Activated naive CD8-positive, alpha-beta T cell treated with anti-CD3 and anti-CD28 coated beads, Interleukin-2, amount 50 U/mL, for 24 hours (primary cell): ENCODE measurements around the gene POLR2C.
"Not testable (repeated sequence)": the region's sequence is repeated elsewhere in the genome, so short reads cannot be mapped to it uniquely, and the experiment has no call there.

Experiments
- ATAC-seq: fragments of 150-1000 bp; cut with Tn5 transposase; one replicate; pipeline ENCODE4 v1.10.0; 2021
- DNase-seq: peaks from one replicate; pipeline ENCODE4 v3.0.0; 2021
- H3K27ac Mint-ChIP-seq: one replicate; pipeline ENCODE4 v1.8.0; 2021; ENCODE audit warnings: mild to moderate bottlenecking, mixed read lengths
- H3K27me3 Mint-ChIP-seq: one replicate; pipeline ENCODE4 v1.8.0; 2021; ENCODE audit warnings: mixed read lengths
- H3K36me3 Mint-ChIP-seq: one replicate; pipeline ENCODE4 v1.8.0; 2021; ENCODE audit warnings: low read depth, mixed read lengths
- H3K4me1 Mint-ChIP-seq: one replicate; pipeline ENCODE4 v1.8.0; 2021; ENCODE audit warnings: mixed read lengths
- H3K4me3 Mint-ChIP-seq: one replicate; pipeline ENCODE4 v1.8.0; 2021; ENCODE audit warnings: mild to moderate bottlenecking, moderate library complexity, mixed read lengths
- H3K9me3 Mint-ChIP-seq: one replicate; pipeline ENCODE4 v1.8.0; 2021; ENCODE audit warnings: mixed read lengths

The POLR2C gene

DNA sequence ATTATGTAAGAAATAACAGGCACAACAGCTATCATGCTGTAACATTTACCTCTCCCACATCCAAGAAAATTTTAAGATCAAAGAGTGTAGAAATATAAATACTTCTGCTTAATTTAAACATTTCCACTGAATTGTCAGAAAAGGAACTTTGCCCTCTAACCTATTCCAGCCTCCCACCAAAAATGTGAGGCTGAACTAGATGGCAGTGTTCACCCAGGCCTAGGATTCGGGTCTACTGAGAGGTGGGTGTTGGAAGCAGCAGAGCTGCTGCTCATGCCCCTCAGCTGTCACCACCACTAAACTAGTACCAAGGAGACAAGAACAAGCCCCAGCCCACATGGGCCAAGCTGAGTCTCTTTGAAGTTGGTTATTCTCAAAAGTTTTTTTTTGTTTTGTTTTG lies 26.6 kb upstream of the POLR2C start:
- ATAC-seq, result no peak
- peaks cover 65% of the 10 kb centered on the region for H3K36me3 Mint-ChIP-seq
- H3K27ac Mint-ChIP-seq, result no peak overlapping the region
- H3K4me3 Mint-ChIP-seq, result no peak overlapping the region
- DNase-seq, result no peak
- no peaks in the 10 kb centered on the region for H3K27me3 Mint-ChIP-seq
- H3K9me3 Mint-ChIP-seq, result peaks cover 8% of the 10 kb centered on the region
- peaks cover 25% of the 10 kb centered on the region for H3K4me1 Mint-ChIP-seq

GRCh38 chr16:57439947-57440346 lies 22.5 kb upstream of the POLR2C start:
- Mint-ChIP-seq H3K9me3 (peaks cover 15% of the 10 kb centered on the region), H3K4me1 (peaks cover 19% of the 10 kb centered on the region), H3K36me3 (peaks cover 59% of the 10 kb centered on the region)
- H3K4me3 Mint-ChIP-seq, H3K27ac Mint-ChIP-seq, ATAC-seq, DNase-seq, H3K27me3 Mint-ChIP-seq: not testable (repeated sequence)

DNA sequence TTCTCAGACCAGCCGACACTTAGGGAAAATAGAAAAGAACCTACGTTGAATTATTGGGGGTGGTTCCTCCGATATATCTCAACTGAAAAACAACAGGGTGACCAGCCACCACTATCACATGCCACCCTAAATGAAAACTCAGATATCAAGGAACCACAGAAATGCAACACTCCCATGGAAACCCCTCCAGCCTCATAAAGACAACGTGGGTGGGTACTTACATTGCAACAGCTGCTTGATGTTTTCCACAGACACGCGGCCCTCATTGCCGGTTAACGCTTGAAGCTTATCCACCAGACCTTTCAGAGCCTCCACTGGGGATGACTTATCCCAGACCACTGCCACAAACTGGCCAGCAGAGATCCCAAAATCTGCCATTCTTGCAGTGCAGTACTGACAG lies 21.9 kb upstream of the POLR2C start:
- H3K27ac Mint-ChIP-seq, ATAC-seq, H3K4me3 Mint-ChIP-seq, DNase-seq, H3K27me3 Mint-ChIP-seq: not testable (repeated sequence)
- Mint-ChIP-seq H3K9me3 (peaks cover 15% of the 10 kb centered on the region), H3K36me3 (peaks cover 57% of the 10 kb centered on the region), H3K4me1 (peaks cover 22% of the 10 kb centered on the region)

DNA sequence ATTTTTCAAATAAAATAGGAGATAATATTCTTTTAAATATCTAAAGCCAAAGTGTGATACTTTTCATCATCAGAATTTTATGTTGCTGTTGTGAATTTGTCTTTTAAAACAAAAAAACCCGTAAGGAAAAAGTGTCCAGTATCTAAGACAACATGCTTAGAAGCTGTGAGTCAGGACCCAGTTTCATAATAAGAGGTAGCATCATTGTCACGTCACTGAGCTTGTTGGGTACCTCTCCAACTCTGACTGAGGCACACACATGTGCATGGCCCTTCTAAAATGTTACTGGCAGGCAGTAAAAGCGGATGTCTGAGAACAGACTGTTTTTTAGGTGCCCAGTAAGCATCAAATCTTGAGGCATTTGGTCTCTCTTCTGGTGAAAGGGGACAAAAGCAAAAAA lies 17.8 kb upstream of the POLR2C start:
- no peak for DNase-seq
- H3K9me3 Mint-ChIP-seq, result peaks cover 15% of the 10 kb centered on the region
- peaks cover 45% of the 10 kb centered on the region for H3K4me1 Mint-ChIP-seq
- H3K36me3 Mint-ChIP-seq, result peaks cover 40% of the 10 kb centered on the region
- peak overlapping the region; percentile 28 for H3K4me3 Mint-ChIP-seq
- H3K27ac Mint-ChIP-seq, result no peak overlapping the region
- no peaks in the 10 kb centered on the region for H3K27me3 Mint-ChIP-seq
- no peak for ATAC-seq

DNA sequence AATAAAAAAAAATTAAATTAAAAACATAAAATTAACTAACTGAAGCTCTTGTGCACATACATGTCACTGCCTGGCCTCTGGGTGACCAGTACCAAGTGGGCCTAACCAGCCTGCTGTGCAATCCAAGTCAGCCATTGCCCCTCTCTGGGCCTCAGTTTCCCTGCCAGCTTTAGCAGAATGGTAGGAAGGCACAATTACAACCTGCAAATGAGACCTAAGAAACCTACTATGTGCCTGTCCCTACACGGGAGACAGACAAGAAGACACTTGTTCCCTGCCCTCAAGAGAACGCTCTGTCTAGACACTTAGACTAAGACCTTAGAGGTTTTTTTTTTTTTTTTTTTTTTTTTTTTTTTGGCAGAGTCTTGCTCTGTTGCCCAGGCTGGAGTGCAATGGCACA lies 17.0 kb upstream of the POLR2C start:
- ATAC-seq (no peak), DNase-seq (no peak)
- H3K4me1 Mint-ChIP-seq, result peaks cover 45% of the 10 kb centered on the region
- no peaks in the 10 kb centered on the region for H3K27me3 Mint-ChIP-seq
- H3K36me3 Mint-ChIP-seq, result peaks cover 32% of the 10 kb centered on the region
- H3K9me3 Mint-ChIP-seq, result peaks cover 10% of the 10 kb centered on the region
- peak overlapping the region; percentile 94 for H3K4me3 Mint-ChIP-seq
- H3K27ac Mint-ChIP-seq, result no peak overlapping the region

DNA sequence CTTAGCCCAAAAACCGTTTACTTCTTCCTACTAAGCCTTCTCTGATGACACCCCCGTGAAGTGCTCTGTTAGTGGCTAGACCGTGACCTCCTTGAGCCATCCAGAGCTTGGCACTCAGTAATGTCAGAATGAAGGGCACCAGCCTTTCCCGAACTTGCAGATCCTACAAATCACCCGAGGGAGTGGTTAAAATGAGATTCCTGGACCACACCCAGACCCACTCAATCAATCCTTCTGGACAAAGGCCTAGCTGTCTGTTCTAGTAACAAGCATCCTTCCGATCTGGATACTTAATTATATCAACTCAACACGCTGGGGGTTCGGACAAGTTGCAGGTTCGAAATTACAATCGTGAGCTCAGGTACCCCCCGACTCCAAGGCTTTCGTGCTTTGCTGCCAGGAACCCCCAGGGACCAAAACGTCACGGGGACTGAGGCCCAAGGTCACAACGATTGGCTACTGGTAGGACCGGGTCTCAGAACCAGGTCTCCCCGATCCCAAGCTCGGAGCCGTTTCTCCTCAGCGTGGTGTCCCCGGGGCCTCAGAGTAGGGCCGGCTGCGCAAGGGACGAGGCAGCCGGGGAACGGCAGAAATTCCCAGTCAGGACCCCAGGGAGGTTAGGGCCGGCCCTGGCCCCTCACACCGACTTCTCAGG lies 15.8 kb upstream of the POLR2C start:
- Mint-ChIP-seq H3K9me3 (peaks cover 2% of the 10 kb centered on the region), H3K27me3 (no peaks in the 10 kb centered on the region), H3K4me1 (peaks cover 43% of the 10 kb centered on the region), H3K4me3 (peak overlapping the region; percentile 94), H3K27ac (peak overlapping the region; percentile 89), H3K36me3 (peaks cover 21% of the 10 kb centered on the region)
- DNase-seq (peak; percentile 30), ATAC-seq (peak; percentile 30)

- DNase-seq (peak; percentile 92), ATAC-seq (peak; percentile 99)
- H3K4me3 Mint-ChIP-seq, result peak within 1 kb of the TSS; percentile 94
- no peaks in the 10 kb centered on the region for H3K27me3 Mint-ChIP-seq
- peaks cover 21% of the 10 kb centered on the region for H3K36me3 Mint-ChIP-seq
- H3K9me3 Mint-ChIP-seq, result no peaks in the 10 kb centered on the region
- peaks cover 43% of the 10 kb centered on the region for H3K4me1 Mint-ChIP-seq
- H3K27ac Mint-ChIP-seq, result peak within 1 kb of the TSS; percentile 89
Measured at GRCh38 chr16:57447186-57447962, 15.1 kb upstream of the POLR2C start, which contains the start of the genes CIAPIN1 and COQ9. CIAPIN1 (minus strand) TSS chr16:57447385; CDS start chr16:57440928, 6,457 bp downstream. COQ9 (plus strand) TSS chr16:57447479; CDS start chr16:57447506, 27 bp downstream.

DNA sequence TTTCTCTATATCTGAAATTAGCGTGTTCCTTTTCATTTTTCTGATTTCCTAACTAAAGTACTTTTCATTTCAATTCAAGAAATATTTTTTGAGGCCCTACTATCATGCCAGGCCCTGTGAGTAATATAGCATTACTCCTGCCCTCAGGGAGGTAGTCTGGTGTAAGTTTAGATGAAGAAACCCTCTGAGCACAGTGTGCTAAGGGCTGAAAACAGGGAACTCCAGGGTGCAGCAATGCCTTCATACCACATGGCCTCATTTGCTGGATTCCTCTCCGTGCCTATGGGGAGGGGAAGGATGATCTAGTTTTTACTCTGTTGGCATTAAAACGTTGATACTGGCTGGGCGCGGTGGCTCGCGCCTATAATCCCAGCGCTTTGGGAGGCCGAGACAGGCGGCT lies 10.5 kb upstream of the POLR2C start:
- Mint-ChIP-seq H3K4me1 (peaks cover 23% of the 10 kb centered on the region), H3K27ac (no peak overlapping the region), H3K36me3 (peaks cover 32% of the 10 kb centered on the region), H3K27me3 (no peaks in the 10 kb centered on the region), H3K4me3 (no peak overlapping the region), H3K9me3 (no peaks in the 10 kb centered on the region)
- DNase-seq (no peak), ATAC-seq (no peak)

DNA sequence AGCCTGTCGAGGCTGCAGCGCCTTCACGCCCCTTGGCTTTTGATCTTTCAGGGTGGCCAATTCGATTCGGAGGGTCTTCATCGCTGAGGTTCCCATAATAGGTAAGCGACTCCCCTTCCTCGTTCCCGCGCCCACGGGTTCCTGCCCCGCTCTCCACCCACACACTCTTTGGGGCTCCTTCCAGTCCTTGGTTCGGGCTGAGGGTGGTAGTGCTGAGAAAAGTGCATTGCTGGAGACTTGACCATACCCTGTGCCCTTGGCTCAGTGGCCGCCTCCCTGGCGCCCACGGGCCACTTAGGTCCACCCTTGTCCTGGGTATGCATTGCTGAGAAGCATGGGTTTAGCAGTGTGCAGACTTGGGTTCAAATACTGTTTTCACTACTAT lies 491 bp downstream of the POLR2C start:
- ATAC-seq (no peak), DNase-seq (no peak)

GRCh38 chr16:57464523-57464922 lies 2.0 kb downstream of the POLR2C start:
- Mint-ChIP-seq H3K27ac (peak overlapping the region; percentile 61), H3K27me3 (no peaks in the 10 kb centered on the region), H3K4me1 (peaks cover 25% of the 10 kb centered on the region), H3K36me3 (peaks cover 30% of the 10 kb centered on the region), H3K9me3 (no peaks in the 10 kb centered on the region), H3K4me3 (peak overlapping the region; percentile 99)
- DNase-seq, result no peak
- ATAC-seq, result no peak

More for the DNA sequence above, 491 bp downstream of the POLR2C start:
- Mint-ChIP-seq H3K27ac (peak overlapping the region; percentile 99), H3K4me1 (peaks cover 25% of the 10 kb centered on the region), H3K36me3 (peaks cover 23% of the 10 kb centered on the region), H3K9me3 (no peaks in the 10 kb centered on the region), H3K27me3 (no peaks in the 10 kb centered on the region), H3K4me3 (peak overlapping the region; percentile 99)

GRCh38 chr16:57468346-57468745 lies 5.9 kb downstream of the POLR2C start:
- Mint-ChIP-seq H3K27me3 (no peaks in the 10 kb centered on the region), H3K36me3 (peaks cover 42% of the 10 kb centered on the region), H3K27ac (peak overlapping the region; percentile 48), H3K4me3 (no peak overlapping the region), H3K9me3 (no peaks in the 10 kb centered on the region), H3K4me1 (peaks cover 18% of the 10 kb centered on the region)
- DNase-seq (no peak), ATAC-seq (no peak)

GRCh38 chr16:57469046-57469445 lies 6.6 kb downstream of the POLR2C start:
- H3K4me3 Mint-ChIP-seq, result no peak overlapping the region
- ATAC-seq, result no peak
- no peak overlapping the region for H3K27ac Mint-ChIP-seq
- H3K36me3 Mint-ChIP-seq, result peaks cover 39% of the 10 kb centered on the region
- H3K4me1 Mint-ChIP-seq, result peaks cover 11% of the 10 kb centered on the region
- no peak for DNase-seq
- H3K27me3 Mint-ChIP-seq, result no peaks in the 10 kb centered on the region
- no peaks in the 10 kb centered on the region for H3K9me3 Mint-ChIP-seq

DNA sequence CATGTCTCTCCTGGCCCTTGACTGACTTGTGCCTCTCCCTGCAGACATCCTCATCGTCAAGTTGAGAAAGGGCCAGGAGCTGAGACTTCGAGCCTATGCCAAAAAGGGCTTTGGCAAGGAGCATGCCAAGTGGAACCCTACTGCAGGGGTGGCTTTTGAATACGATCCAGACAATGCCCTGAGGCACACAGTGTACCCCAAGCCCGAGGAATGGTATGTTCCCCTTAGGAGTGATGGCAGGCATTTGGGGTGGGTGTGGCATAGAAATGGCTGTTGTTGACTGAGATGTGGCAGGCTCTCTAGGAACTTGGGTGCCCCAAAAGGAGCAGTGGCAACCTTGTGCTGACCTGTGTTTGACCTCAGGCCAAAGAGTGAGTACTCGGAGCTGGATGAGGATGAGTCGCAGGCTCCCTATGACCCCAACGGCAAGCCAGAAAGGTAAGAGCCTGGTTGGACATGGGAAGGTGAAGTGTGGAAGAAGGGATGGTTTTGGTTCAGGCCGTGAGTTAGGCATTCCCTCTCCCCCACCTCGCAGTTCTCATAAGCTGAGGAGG lies 7.5 kb downstream of the POLR2C start:
- Mint-ChIP-seq H3K27ac (no peak overlapping the region), H3K36me3 (peaks cover 32% of the 10 kb centered on the region), H3K4me3 (no peak overlapping the region), H3K4me1 (peaks cover 4% of the 10 kb centered on the region), H3K27me3 (no peaks in the 10 kb centered on the region), H3K9me3 (no peaks in the 10 kb centered on the region)
- DNase-seq (no peak), ATAC-seq (no peak)

DNA sequence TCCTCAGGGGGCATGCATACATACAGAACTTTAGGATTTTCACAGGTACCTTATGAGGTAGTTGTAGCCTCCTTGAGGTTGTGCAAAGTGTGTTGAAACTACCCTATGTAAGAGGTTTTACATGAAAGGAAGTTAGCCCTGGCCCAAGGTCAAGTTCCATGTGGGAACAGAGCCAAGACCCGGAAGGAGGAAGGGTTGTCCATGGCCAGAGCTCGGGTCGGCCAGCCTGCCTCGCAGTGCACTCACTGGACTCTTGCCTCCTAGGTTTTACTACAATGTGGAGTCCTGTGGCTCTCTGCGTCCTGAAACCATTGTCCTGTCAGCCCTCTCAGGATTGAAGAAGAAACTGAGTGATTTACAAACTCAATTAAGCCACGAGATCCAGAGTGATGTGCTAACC lies 8.2 kb downstream of the POLR2C start:
- Mint-ChIP-seq H3K36me3 (peaks cover 30% of the 10 kb centered on the region), H3K9me3 (no peaks in the 10 kb centered on the region), H3K4me1 (peaks cover 5% of the 10 kb centered on the region), H3K4me3 (no peak overlapping the region), H3K27me3 (no peaks in the 10 kb centered on the region), H3K27ac (peak overlapping the region; percentile 27)
- DNase-seq (no peak), ATAC-seq (no peak)

DNA sequence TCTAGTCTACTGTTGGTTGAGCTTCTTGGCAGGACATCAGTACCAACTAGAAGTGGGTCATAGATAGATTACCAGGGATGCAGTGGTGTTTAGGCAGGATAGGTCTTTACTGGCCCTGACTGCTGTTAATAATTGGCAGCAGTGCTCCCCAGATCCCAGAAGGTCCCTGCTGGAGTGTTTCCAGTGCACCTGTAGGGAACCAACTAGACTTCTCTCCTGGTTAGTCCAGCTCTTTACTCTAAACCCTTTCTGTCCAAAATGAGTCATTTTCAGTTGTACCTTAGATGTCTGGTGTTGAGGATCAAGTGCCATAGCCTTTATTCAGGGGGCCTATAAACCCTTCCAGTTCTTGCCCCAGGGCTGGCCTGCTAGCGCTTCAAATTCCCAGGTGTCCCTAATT lies 8.7 kb downstream of the POLR2C start:
- no peak overlapping the region for H3K4me3 Mint-ChIP-seq
- H3K9me3 Mint-ChIP-seq, result no peaks in the 10 kb centered on the region
- peaks cover 7% of the 10 kb centered on the region for H3K4me1 Mint-ChIP-seq
- no peaks in the 10 kb centered on the region for H3K27me3 Mint-ChIP-seq
- no peak for ATAC-seq
- peak overlapping the region; percentile 27 for H3K27ac Mint-ChIP-seq
- peaks cover 25% of the 10 kb centered on the region for H3K36me3 Mint-ChIP-seq
- no peak for DNase-seq
